Measurements from ENCODE around the gene ROBO1.

DNA sequence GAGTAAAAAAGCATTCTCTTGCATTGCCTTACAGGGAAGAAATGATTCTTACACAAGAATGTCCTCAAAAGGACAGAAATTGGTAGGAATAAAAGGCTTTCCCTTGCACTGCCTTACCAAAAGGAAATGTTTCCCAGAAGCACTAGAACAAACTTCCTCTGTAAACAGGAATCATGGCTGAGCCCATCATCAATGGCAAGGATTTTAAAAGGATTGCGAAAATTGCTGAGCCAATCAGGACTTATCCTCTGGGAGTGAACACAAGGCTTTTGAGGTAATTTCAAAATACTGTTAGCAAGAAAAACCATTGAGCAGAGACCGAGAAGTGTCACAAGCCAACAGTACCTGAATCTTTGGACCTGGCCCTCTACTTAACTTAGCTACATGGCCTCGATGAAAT is 897.3 kb downstream of the ROBO1 start:
- TF ChIP-seq, protein P1, sequence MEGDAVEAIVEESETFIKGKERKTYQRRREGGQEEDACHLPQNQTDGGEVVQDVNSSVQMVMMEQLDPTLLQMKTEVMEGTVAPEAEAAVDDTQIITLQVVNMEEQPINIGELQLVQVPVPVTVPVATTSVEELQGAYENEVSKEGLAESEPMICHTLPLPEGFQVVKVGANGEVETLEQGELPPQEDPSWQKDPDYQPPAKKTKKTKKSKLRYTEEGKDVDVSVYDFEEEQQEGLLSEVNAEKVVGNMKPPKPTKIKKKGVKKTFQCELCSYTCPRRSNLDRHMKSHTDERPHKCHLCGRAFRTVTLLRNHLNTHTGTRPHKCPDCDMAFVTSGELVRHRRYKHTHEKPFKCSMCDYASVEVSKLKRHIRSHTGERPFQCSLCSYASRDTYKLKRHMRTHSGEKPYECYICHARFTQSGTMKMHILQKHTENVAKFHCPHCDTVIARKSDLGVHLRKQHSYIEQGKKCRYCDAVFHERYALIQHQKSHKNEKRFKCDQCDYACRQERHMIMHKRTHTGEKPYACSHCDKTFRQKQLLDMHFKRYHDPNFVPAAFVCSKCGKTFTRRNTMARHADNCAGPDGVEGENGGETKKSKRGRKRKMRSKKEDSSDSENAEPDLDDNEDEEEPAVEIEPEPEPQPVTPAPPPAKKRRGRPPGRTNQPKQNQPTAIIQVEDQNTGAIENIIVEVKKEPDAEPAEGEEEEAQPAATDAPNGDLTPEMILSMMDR (IDR thresholded peaks at IDR 0.05; ENCODE audit: low read length) = no peak
- TF ChIP-seq EZH2 (optimal IDR thresholded peaks at IDR 0.05; ENCODE audit: low read depth, low read length) = no peak
- TF ChIP-seq EZH2phosphoT487 (IDR thresholded peaks at IDR 0.05; ENCODE audit: low read length) = no peak

Data from MM.1S (cell line).